Mucosa of stomach (tissue), 1 donor: ENCODE results near the gene PIGM.
A peak's percentile ranks its signal among the peaks of the same experiment; 100 is the strongest.

Experiments
- H3K27me3 ChIP-seq: one replicate; pipeline ENCODE4 v1.7.0; 2013; ENCODE audit warnings: mild to moderate bottlenecking, low read length; ENCODE audit not compliant: control insufficient read depth, insufficient read depth
- H3K36me3 ChIP-seq: one replicate; pipeline ENCODE4 v1.7.0; 2013; ENCODE audit warnings: low read length; ENCODE audit not compliant: control insufficient read depth, insufficient read depth
- H3K4me1 ChIP-seq: one replicate; pipeline ENCODE4 v1.7.0; 2013; ENCODE audit warnings: mild to moderate bottlenecking, low read length; ENCODE audit not compliant: control insufficient read depth, insufficient read depth
- H3K4me3 ChIP-seq: one replicate; pipeline ENCODE4 v1.7.0; 2013; ENCODE audit warnings: low read length
- H3K9ac ChIP-seq: one replicate; pipeline ENCODE4 v1.7.0; 2013; ENCODE audit warnings: mild to moderate bottlenecking, low read length, moderate library complexity
- H3K9me3 ChIP-seq: one replicate; pipeline ENCODE4 v1.7.0; 2013; ENCODE audit warnings: mild to moderate bottlenecking, low read length, moderate library complexity; ENCODE audit not compliant: control insufficient read depth
- donor health status: Pancreatic carcinoma.

The PIGM gene

GRCh38 chr1:160069460-160070231, 37.9 kb upstream of the PIGM start, which contains the start of gene KCNJ10:
TSS of gene KCNJ10 (minus strand) at chr1:160070160. CDS start at chr1:160042532, 27,628 bp downstream.
- Histone ChIP-seq H3K9me3 (no peaks in the 10 kb centered on the region), H3K4me1 (peaks cover 6% of the 10 kb centered on the region), H3K27me3 (peaks cover 38% of the 10 kb centered on the region), H3K4me3 (peak within 1 kb of the TSS; percentile 19), H3K9ac (peak within 1 kb of the TSS; percentile 34), H3K36me3 (no peaks in the 10 kb centered on the region)

- Histone ChIP-seq H3K4me1 (peaks cover 6% of the 10 kb centered on the region), H3K36me3 (no peaks in the 10 kb centered on the region), H3K27me3 (peaks cover 38% of the 10 kb centered on the region), H3K9ac (no peak overlapping the region), H3K4me3 (no peak overlapping the region), H3K9me3 (no peaks in the 10 kb centered on the region)
Measured at GRCh38 chr1:160068225-160068624, 36.4 kb upstream of the PIGM start.

GRCh38 chr1:160066829-160067745, 35.3 kb upstream of the PIGM start:
- Histone ChIP-seq H3K4me1 (peaks cover 6% of the 10 kb centered on the region), H3K9ac (no peak overlapping the region), H3K4me3 (no peak overlapping the region)

GRCh38 chr1:160064746-160065145, 33.0 kb upstream of the PIGM start:
- no peak overlapping the region for H3K9ac ChIP-seq
- H3K4me3 ChIP-seq, result no peak overlapping the region
- H3K36me3 ChIP-seq, result no peaks in the 10 kb centered on the region
- H3K27me3 ChIP-seq, result peaks cover 36% of the 10 kb centered on the region
- H3K9me3 ChIP-seq, result no peaks in the 10 kb centered on the region
- no peaks in the 10 kb centered on the region for H3K4me1 ChIP-seq

More at GRCh38 chr1:160066829-160067745, 35.3 kb upstream of the PIGM start:
- peaks cover 50% of the 10 kb centered on the region for H3K27me3 ChIP-seq
- no peaks in the 10 kb centered on the region for H3K36me3 ChIP-seq
- no peaks in the 10 kb centered on the region for H3K9me3 ChIP-seq

- Histone ChIP-seq H3K27me3 (peaks cover 30% of the 10 kb centered on the region), H3K9ac (no peak overlapping the region), H3K4me1 (no peaks in the 10 kb centered on the region), H3K36me3 (no peaks in the 10 kb centered on the region), H3K9me3 (no peaks in the 10 kb centered on the region), H3K4me3 (no peak overlapping the region)
Measured at GRCh38 chr1:160064164-160064563, 32.4 kb upstream of the PIGM start.

DNA sequence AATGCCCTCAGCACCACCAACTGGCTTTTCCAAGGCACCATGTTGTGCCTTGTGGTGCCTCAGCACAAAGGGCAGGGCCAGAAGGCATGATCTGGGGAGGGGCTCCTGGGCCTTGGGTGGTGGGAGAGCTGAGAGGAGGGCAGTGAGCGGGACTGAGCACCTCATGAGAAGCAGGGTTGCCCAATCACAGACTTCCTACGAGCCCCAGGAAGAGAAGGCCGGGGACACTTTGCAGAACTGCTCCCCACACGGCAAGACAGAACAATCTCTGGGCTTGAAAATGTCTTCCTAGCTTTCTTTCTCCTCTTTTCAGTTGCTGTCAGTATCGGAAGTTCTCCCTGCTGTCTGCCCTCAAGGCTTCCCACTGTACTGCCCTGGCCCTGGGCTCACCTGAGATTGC, 31.4 kb upstream of the PIGM start:
- no peaks in the 10 kb centered on the region for H3K4me1 ChIP-seq
- no peaks in the 10 kb centered on the region for H3K9me3 ChIP-seq
- peaks cover 24% of the 10 kb centered on the region for H3K27me3 ChIP-seq
- H3K36me3 ChIP-seq, result no peaks in the 10 kb centered on the region
- no peak overlapping the region for H3K4me3 ChIP-seq
- no peak overlapping the region for H3K9ac ChIP-seq

- no peaks in the 10 kb centered on the region for H3K36me3 ChIP-seq
- H3K4me1 ChIP-seq, result no peaks in the 10 kb centered on the region
- no peaks in the 10 kb centered on the region for H3K9me3 ChIP-seq
- no peak overlapping the region for H3K9ac ChIP-seq
- H3K27me3 ChIP-seq, result peaks cover 24% of the 10 kb centered on the region
- H3K4me3 ChIP-seq, result no peak overlapping the region
Measured at GRCh38 chr1:160062230-160062532, 30.4 kb upstream of the PIGM start.

- H3K4me3 ChIP-seq, result no peak overlapping the region
- H3K9ac ChIP-seq, result no peak overlapping the region
- H3K36me3 ChIP-seq, result no peaks in the 10 kb centered on the region
- H3K27me3 ChIP-seq, result peaks cover 24% of the 10 kb centered on the region
- H3K9me3 ChIP-seq, result no peaks in the 10 kb centered on the region
- H3K4me1 ChIP-seq, result no peaks in the 10 kb centered on the region
Measured at GRCh38 chr1:160061369-160062229, 29.8 kb upstream of the PIGM start.

DNA sequence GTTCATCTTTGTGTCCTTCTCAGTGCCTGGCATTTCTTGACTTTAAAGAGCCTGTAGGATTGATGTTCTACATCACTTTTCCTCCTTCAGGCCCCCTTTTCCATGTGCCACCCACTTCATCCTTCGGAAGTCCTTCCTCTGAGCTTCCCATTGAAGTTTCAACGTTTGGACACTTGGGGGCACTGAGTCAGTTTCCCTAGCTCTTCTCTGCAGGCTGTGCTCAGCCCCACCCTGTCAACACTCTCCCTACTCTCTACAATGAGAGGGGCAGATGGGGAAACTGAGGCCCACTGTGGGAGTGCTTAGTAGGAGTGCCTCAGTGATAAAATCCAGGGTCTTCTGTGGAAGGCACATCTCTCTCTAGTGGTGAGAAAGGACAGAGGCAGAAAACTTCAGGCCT, 26.3 kb upstream of the PIGM start:
- Histone ChIP-seq H3K9ac (no peak overlapping the region), H3K4me1 (no peaks in the 10 kb centered on the region), H3K27me3 (peaks cover 24% of the 10 kb centered on the region), H3K9me3 (no peaks in the 10 kb centered on the region), H3K36me3 (no peaks in the 10 kb centered on the region), H3K4me3 (no peak overlapping the region)

DNA sequence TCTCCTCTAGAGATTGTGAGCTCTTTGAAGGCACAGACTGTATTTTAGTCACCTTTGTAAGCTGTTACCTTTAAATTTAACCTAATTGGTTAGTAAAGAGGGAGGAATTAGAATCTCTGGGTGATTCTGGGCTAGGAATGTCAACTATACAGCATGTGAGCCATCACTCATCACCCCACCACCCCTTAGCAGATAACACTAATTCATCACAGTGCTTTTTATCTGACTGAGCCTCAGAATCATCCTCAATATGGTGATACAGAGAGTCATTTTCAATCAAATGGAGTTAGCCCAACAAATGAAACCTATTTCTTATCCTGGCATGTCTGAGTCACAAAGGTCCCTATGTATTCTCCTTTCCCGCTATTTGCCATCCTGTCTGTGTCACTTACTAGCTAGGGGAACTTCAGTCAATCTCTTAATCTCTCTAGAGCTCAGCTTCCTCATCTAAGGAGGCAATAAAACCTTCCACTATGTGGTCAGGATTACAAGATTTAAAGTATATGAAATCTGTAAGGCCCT, 24.9 kb upstream of the PIGM start:
- Histone ChIP-seq H3K36me3 (no peaks in the 10 kb centered on the region), H3K4me1 (no peaks in the 10 kb centered on the region)

GRCh38 chr1:160053548-160054365, 22.0 kb upstream of the PIGM start:
- Histone ChIP-seq H3K4me3 (no peak overlapping the region), H3K4me1 (no peaks in the 10 kb centered on the region), H3K9ac (no peak overlapping the region), H3K9me3 (no peaks in the 10 kb centered on the region), H3K36me3 (no peaks in the 10 kb centered on the region), H3K27me3 (peaks cover 13% of the 10 kb centered on the region)

More for the DNA sequence above, 24.9 kb upstream of the PIGM start:
- H3K9ac ChIP-seq, result no peak overlapping the region
- peaks cover 18% of the 10 kb centered on the region for H3K27me3 ChIP-seq
- no peaks in the 10 kb centered on the region for H3K9me3 ChIP-seq
- H3K4me3 ChIP-seq, result no peak overlapping the region
